DND-41 (cell line): ENCODE results near the gene IFNLR1.

ENCODE experiments used
- ATAC-seq: fragments of 200-7000 bp; cut with Tn5 transposase; 3 replicates; pipeline ENCODE4 v1.9.1; 2021; ENCODE audit warnings: low read depth; ENCODE audit not compliant: insufficient read depth
- DNase-seq: peaks from one replicate; pipeline ENCODE4 v3.0.0-alpha.2; 2020
- H2AFZ ChIP-seq: 2 replicates; pipeline ENCODE4 v1.6.0; 2012; ENCODE audit warnings: low read depth, low read length
- H3K27ac ChIP-seq: 2 replicates; pipeline ENCODE4 v1.5.1; 2012; ENCODE audit warnings: low read length, inconsistent platforms
- H3K27me3 ChIP-seq: fragments of 200-600 bp; sonication (generic); 2 replicates; pipeline ENCODE4 v1.6.0; 2012; ENCODE audit warnings: low read length, mild to moderate bottlenecking, inconsistent platforms; ENCODE audit not compliant: insufficient read depth, poor library complexity
- H3K36me3 ChIP-seq: 2 replicates; pipeline ENCODE4 v1.5.1; 2012; ENCODE audit warnings: low read length, inconsistent platforms; ENCODE audit not compliant: insufficient read depth
- H3K4me1 ChIP-seq: 2 replicates; pipeline ENCODE4 v1.5.1; 2012; ENCODE audit warnings: mild to moderate bottlenecking, low read length; ENCODE audit not compliant: insufficient read depth
- H3K4me2 ChIP-seq: 2 replicates; pipeline ENCODE4 v1.6.0; 2012; ENCODE audit warnings: mild to moderate bottlenecking, moderate library complexity, low read length, inconsistent platforms; ENCODE audit not compliant: insufficient read depth
- H3K4me3 ChIP-seq, 2 experiments: fragments of 200-600 bp in 1 of 2; shearing (Covaris generic) in 1 of 2; 2 replicates each; pipeline ENCODE4 v1.5.1; 2012 to 2016; ENCODE audit warnings: inconsistent platforms in 2 of 2, low read length in 2 of 2, mild to moderate bottlenecking in 2 of 2, low read depth in 1 of 2, moderate library complexity in 1 of 2
- H3K79me2 ChIP-seq: 2 replicates; pipeline ENCODE4 v1.6.0; 2012; ENCODE audit warnings: low read length, inconsistent platforms; ENCODE audit not compliant: insufficient read depth
- H3K9ac ChIP-seq: 2 replicates; pipeline ENCODE4 v1.6.0; 2012; ENCODE audit warnings: low read depth, mild to moderate bottlenecking, inconsistent platforms, low read length, moderate library complexity
- H3K9me3 ChIP-seq: 2 replicates; pipeline ENCODE4 v1.5.1; 2012; ENCODE audit warnings: low read length, moderate library complexity, mild to moderate bottlenecking, inconsistent platforms; ENCODE audit not compliant: insufficient read depth, severe bottlenecking
- H4K20me1 ChIP-seq: 2 replicates; pipeline ENCODE4 v1.6.0; 2012; ENCODE audit warnings: low read length; ENCODE audit not compliant: insufficient read depth
- EZH2 ChIP-seq: IDR thresholded peaks from 3 replicates; pipeline ENCODE4 v1.6.1; 2012; ENCODE audit warnings: borderline replicate concordance, low read depth, mild to moderate bottlenecking, moderate library complexity, low read length, inconsistent platforms; ENCODE audit not compliant: severe bottlenecking
- TF ChIP-seq, protein P1 (sequence below): IDR thresholded peaks from 2 replicates; pipeline ENCODE4 v1.5.1; 2012; ENCODE audit warnings: borderline replicate concordance, low read length, moderate library complexity, mild to moderate bottlenecking; ENCODE audit not compliant: poor library complexity, severe bottlenecking; ENCODE audit errors: extremely low read depth

IFNLR1 gene

GRCh38 chr1:24216276-24217074 lies 29.4 kb upstream of the IFNLR1 start:
- Histone ChIP-seq H3K9ac (no peak overlapping the region), H3K27ac (no peak overlapping the region), H3K4me2 (no peak overlapping the region), H3K79me2 (no peaks in the 10 kb centered on the region), H3K4me3 (no peak overlapping the region), H3K27me3 (peaks cover 7% of the 10 kb centered on the region), H3K4me1 (no peaks in the 10 kb centered on the region), H3K36me3 (no peaks in the 10 kb centered on the region), H3K9me3 (peaks cover 2% of the 10 kb centered on the region), H2AFZ (no peak overlapping the region), H4K20me1 (no peaks in the 10 kb centered on the region)
- DNase-seq: no peak
- ATAC-seq: no peak
- TF ChIP-seq, protein P1, sequence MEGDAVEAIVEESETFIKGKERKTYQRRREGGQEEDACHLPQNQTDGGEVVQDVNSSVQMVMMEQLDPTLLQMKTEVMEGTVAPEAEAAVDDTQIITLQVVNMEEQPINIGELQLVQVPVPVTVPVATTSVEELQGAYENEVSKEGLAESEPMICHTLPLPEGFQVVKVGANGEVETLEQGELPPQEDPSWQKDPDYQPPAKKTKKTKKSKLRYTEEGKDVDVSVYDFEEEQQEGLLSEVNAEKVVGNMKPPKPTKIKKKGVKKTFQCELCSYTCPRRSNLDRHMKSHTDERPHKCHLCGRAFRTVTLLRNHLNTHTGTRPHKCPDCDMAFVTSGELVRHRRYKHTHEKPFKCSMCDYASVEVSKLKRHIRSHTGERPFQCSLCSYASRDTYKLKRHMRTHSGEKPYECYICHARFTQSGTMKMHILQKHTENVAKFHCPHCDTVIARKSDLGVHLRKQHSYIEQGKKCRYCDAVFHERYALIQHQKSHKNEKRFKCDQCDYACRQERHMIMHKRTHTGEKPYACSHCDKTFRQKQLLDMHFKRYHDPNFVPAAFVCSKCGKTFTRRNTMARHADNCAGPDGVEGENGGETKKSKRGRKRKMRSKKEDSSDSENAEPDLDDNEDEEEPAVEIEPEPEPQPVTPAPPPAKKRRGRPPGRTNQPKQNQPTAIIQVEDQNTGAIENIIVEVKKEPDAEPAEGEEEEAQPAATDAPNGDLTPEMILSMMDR: no peak
- no peak for TF ChIP-seq EZH2

- no peak overlapping the region for H3K9ac ChIP-seq
- no peaks in the 10 kb centered on the region for H4K20me1 ChIP-seq
- no peaks in the 10 kb centered on the region for H3K4me1 ChIP-seq
- H3K79me2 ChIP-seq: no peaks in the 10 kb centered on the region
- no peak overlapping the region for H3K27ac ChIP-seq
- H3K4me2 ChIP-seq: no peak overlapping the region
- no peak overlapping the region for H2AFZ ChIP-seq
- peaks cover 2% of the 10 kb centered on the region for H3K9me3 ChIP-seq
- H3K36me3 ChIP-seq: no peaks in the 10 kb centered on the region
- no peak overlapping the region for H3K4me3 ChIP-seq
- no peak for DNase-seq
- ATAC-seq: no peak
- TF ChIP-seq EZH2: no peak
- TF ChIP-seq, protein P1: no peak
- peaks cover 7% of the 10 kb centered on the region for H3K27me3 ChIP-seq
Observed at GRCh38 chr1:24215226-24215814, 28.2 kb upstream of the IFNLR1 start.

GRCh38 chr1:24212376-24212775 lies 25.3 kb upstream of the IFNLR1 start:
- Histone ChIP-seq H3K9me3 (peaks cover 2% of the 10 kb centered on the region), H3K27ac (no peak overlapping the region), H3K27me3 (peaks cover 4% of the 10 kb centered on the region), H3K4me2 (no peak overlapping the region), H4K20me1 (peaks cover 4% of the 10 kb centered on the region), H3K4me3 (no peak overlapping the region), H3K79me2 (no peaks in the 10 kb centered on the region), H2AFZ (no peak overlapping the region), H3K9ac (no peak overlapping the region), H3K36me3 (no peaks in the 10 kb centered on the region), H3K4me1 (no peaks in the 10 kb centered on the region)
- ATAC-seq: no peak
- TF ChIP-seq, protein P1: no peak
- no peak for TF ChIP-seq EZH2
- DNase-seq: no peak
